Loucy (cell line): ENCODE measurements around the gene FOXB1.
A peak's percentile ranks its signal among the peaks of the same experiment; 100 is the strongest.

Experiments
- H2AFZ ChIP-seq: fragments of 200-600 bp; sonication (generic); 2 replicates; pipeline ENCODE4 v1.6.0; 2016; ENCODE audit warnings: antibody characterized with exemption, mild to moderate bottlenecking, low read length, moderate library complexity
- H3F3A ChIP-seq: fragments of 200-600 bp; 2 replicates; pipeline ENCODE4 v1.6.0; 2016; ENCODE audit warnings: antibody characterized with exemption, low read depth, mild to moderate bottlenecking
- H3K27me3 ChIP-seq: fragments of 200-600 bp; sonication (generic); 2 replicates; pipeline ENCODE4 v1.6.1; 2014; ENCODE audit warnings: low read length, mild to moderate bottlenecking; ENCODE audit not compliant: insufficient read depth, poor library complexity, severe bottlenecking
- H3K36me3 ChIP-seq: fragments of 200-600 bp; sonication (generic); 2 replicates; pipeline ENCODE4 v1.6.1; 2016; ENCODE audit warnings: low read length; ENCODE audit not compliant: insufficient read depth
- H3K4me1 ChIP-seq: fragments of 200-600 bp; sonication (generic); 2 replicates; pipeline ENCODE4 v1.5.1; 2014; ENCODE audit warnings: low read length, mild to moderate bottlenecking; ENCODE audit not compliant: insufficient read depth, poor library complexity, severe bottlenecking
- H3K4me2 ChIP-seq: fragments of 200-600 bp; sonication (generic); 2 replicates; pipeline ENCODE4 v1.6.0; 2014; ENCODE audit warnings: antibody characterized with exemption, low read length, low read depth, mild to moderate bottlenecking; ENCODE audit not compliant: poor library complexity, severe bottlenecking
- H3K4me3 ChIP-seq: fragments of 200-600 bp; sonication (generic); 2 replicates; pipeline ENCODE4 v1.5.1; 2014; ENCODE audit warnings: low read length, mild to moderate bottlenecking, mixed read lengths; ENCODE audit not compliant: poor library complexity, severe bottlenecking
- H3K79me2 ChIP-seq: fragments of 200-600 bp; sonication (generic); 2 replicates; pipeline ENCODE4 v1.6.1; 2014; ENCODE audit warnings: low read length; ENCODE audit not compliant: insufficient read depth
- H3K9ac ChIP-seq: fragments of 200-600 bp; sonication (generic); 2 replicates; pipeline ENCODE4 v1.6.0; 2014; ENCODE audit warnings: mild to moderate bottlenecking, low read depth, low read length, moderate library complexity; ENCODE audit not compliant: poor library complexity, severe bottlenecking
- H3K9me2 ChIP-seq: fragments of 200-600 bp; sonication (generic); replicated peaks from 2 replicates; pipeline ENCODE4 v1.6.1; 2016; ENCODE audit warnings: low read depth, low read length, mixed read lengths
- H3K9me3 ChIP-seq: fragments of 200-600 bp; sonication (generic); 2 replicates; pipeline ENCODE4 v1.6.1; 2014; ENCODE audit warnings: mild to moderate bottlenecking, antibody characterized with exemption, low read length, low read depth; ENCODE audit not compliant: insufficient read depth
- H4K20me1 ChIP-seq: fragments of 200-600 bp; sonication (generic); 2 replicates; pipeline ENCODE4 v1.6.0; 2014; ENCODE audit warnings: antibody characterized with exemption, low read length, mild to moderate bottlenecking; ENCODE audit not compliant: insufficient read depth, poor library complexity, severe bottlenecking
- CTCF ChIP-seq: fragments of 200-600 bp; sonication (generic); conservative IDR thresholded peaks from 2 replicates; pipeline ENCODE4 v1.5.1; 2014; ENCODE audit warnings: mild to moderate bottlenecking, antibody characterized with exemption, low read length
- EZH2phosphoT487 ChIP-seq: fragments of 200-600 bp; IDR thresholded peaks from 2 replicates; pipeline ENCODE4 v1.6.1; 2018; ENCODE audit warnings: antibody characterized with exemption, mild to moderate bottlenecking, moderate library complexity, borderline replicate concordance

FOXB1 gene

GRCh38 chr15:60035344-60035743, 31.2 kb downstream of the FOXB1 start:
- H3K4me1 ChIP-seq = peaks cover 20% of the 10 kb centered on the region
- no peaks in the 10 kb centered on the region for H3K27me3 ChIP-seq
- H3F3A ChIP-seq = no peaks in the 10 kb centered on the region
- H3K4me3 ChIP-seq = no peak overlapping the region
- no peak overlapping the region for H3K4me2 ChIP-seq
- no peaks in the 10 kb centered on the region for H4K20me1 ChIP-seq
- TF ChIP-seq CTCF = no peak
- no peak for TF ChIP-seq EZH2phosphoT487
- no peak overlapping the region for H3K9ac ChIP-seq
- no peaks in the 10 kb centered on the region for H3K9me3 ChIP-seq
- H3K79me2 ChIP-seq = no peaks in the 10 kb centered on the region
- no peaks in the 10 kb centered on the region for H3K36me3 ChIP-seq
- no peak overlapping the region for H2AFZ ChIP-seq
- H3K9me2 ChIP-seq = no peaks in the 10 kb centered on the region

- H3K9me3 ChIP-seq = no peaks in the 10 kb centered on the region
- H3F3A ChIP-seq = no peaks in the 10 kb centered on the region
- TF ChIP-seq EZH2phosphoT487 = no peak
- H3K36me3 ChIP-seq = no peaks in the 10 kb centered on the region
- no peaks in the 10 kb centered on the region for H4K20me1 ChIP-seq
- no peak overlapping the region for H2AFZ ChIP-seq
- no peaks in the 10 kb centered on the region for H3K9me2 ChIP-seq
- no peaks in the 10 kb centered on the region for H3K79me2 ChIP-seq
- H3K4me2 ChIP-seq = no peak overlapping the region
- peaks cover 28% of the 10 kb centered on the region for H3K4me1 ChIP-seq
- no peak overlapping the region for H3K4me3 ChIP-seq
- H3K27me3 ChIP-seq = no peaks in the 10 kb centered on the region
- H3K9ac ChIP-seq = no peak overlapping the region
These were observed 35.2 kb downstream of the FOXB1 start for GRCh38 chr15:60039316-60039715.

GRCh38 chr15:60043744-60044435, 39.8 kb downstream of the FOXB1 start:
- no peaks in the 10 kb centered on the region for H3K79me2 ChIP-seq
- no peak overlapping the region for H2AFZ ChIP-seq
- no peaks in the 10 kb centered on the region for H3K9me2 ChIP-seq
- no peaks in the 10 kb centered on the region for H3K9me3 ChIP-seq
- H3K4me3 ChIP-seq = peak overlapping the region; percentile 51
- peaks cover 27% of the 10 kb centered on the region for H3K4me1 ChIP-seq
- no peaks in the 10 kb centered on the region for H3K27me3 ChIP-seq
- no peak for TF ChIP-seq CTCF
- TF ChIP-seq EZH2phosphoT487 = no peak
- H3K4me2 ChIP-seq = peak overlapping the region; percentile 72
- H3K9ac ChIP-seq = no peak overlapping the region
- H3K36me3 ChIP-seq = no peaks in the 10 kb centered on the region
- H3F3A ChIP-seq = no peaks in the 10 kb centered on the region; the same call in 1 of the 2 replicates
- no peaks in the 10 kb centered on the region for H4K20me1 ChIP-seq
